ENCODE measurements around the gene ZDHHC14. TPM values are rescaled to one million over a fixed set of nuclear protein-coding genes. Genes with fewer than 3 reads are reported as not detected.

ZDHHC14 gene
- total and polyA plus RNA-seq, 2 of the 8 experiments (the other 6 are each of a cell fraction or from before 2014, with no cell fraction given): 2.9 to 5.3 TPM

DNA sequence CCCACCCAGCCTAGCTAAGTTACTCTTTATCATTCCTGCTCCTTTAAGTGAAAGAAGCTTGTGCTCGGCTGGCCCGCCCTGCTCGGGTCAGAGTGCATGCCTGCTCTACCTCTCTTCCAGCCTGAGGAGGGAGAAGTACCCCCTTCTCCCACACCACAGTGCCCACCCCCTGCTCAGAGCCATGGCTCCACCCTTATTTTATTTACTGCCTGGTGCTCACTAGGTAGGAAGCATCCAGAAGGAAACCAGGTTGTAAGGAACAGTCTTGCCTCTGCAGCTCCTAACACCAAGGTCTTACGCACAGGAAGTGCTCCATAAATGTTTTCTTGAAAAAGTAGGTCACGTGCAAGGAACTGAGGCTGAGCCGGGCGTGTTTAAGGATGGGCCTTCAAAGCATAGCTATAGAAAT lies 336.4 kb downstream of the ZDHHC14 start:
- no peaks in the 10 kb centered on the region for H4K20me1 ChIP-seq (replicated peaks in 1 of 2; ENCODE audit: control insufficient read depth in 1 of 2, insufficient read depth in 2 of 2, low read length in 2 of 2)
- no peak overlapping the region for H3K56ac ChIP-seq (replicated peaks; ENCODE audit: insufficient read length, low read depth, low read length)
- no peak overlapping the region for H3K4me3 ChIP-seq (ENCODE audit: extremely low read depth in 1 of 4, insufficient read depth in 2 of 4, low read depth in 3 of 4, low read length in 4 of 4)
- no peaks in the 10 kb centered on the region for H3K23me2 ChIP-seq (ENCODE audit: low read depth, low read length)
- no peak for FAIRE-seq
- H3K4me1 ChIP-seq (replicated peaks in 1 of 4; ENCODE audit: control insufficient read depth in 3 of 4, insufficient read depth in 4 of 4, low read length in 3 of 4): peaks cover 0 to 10% (median 0%) of the 10 kb centered on the region in 4 experiments; a peak in 4 of 7 replicates
- peaks cover 0 to 2% (median 0%) of the 10 kb centered on the region in 4 experiments; a peak in 2 of 7 replicates for H3K27me3 ChIP-seq (replicated peaks in 1 of 4; ENCODE audit: control insufficient read depth in 3 of 4, extremely low read depth in 1 of 4, insufficient read depth in 3 of 4, low read length in 3 of 4)
- DNase-seq (ENCODE audit: low read depth in 1 of 2, low spot score in 2 of 2): no peak
- no peak overlapping the region for H3K9ac ChIP-seq (replicated peaks in 1 of 4; ENCODE audit: extremely low read depth in 1 of 4, low read depth in 3 of 4, low read length in 3 of 4)
- H2AK5ac ChIP-seq (ENCODE audit: low read depth, low read length): no peak overlapping the region
- no peaks in the 10 kb centered on the region for H3K79me1 ChIP-seq (ENCODE audit: low read depth, low read length)
- H3K4ac ChIP-seq (replicated peaks; ENCODE audit: insufficient read length, low read depth, low read length): no peak overlapping the region
- H2BK15ac ChIP-seq (ENCODE audit: low read length): no peak overlapping the region
- H3K4me2 ChIP-seq (ENCODE audit: insufficient read depth in 1 of 2, low read depth in 2 of 2, low read length in 2 of 2): no peak overlapping the region
- TF ChIP-seq MAFK (IDR thresholded peaks at IDR 0.05; ENCODE audit: low read depth, low read length) (no peak), HDAC2 (IDR thresholded peaks at IDR 0.05; ENCODE audit: borderline replicate concordance in 1 of 2, low read depth in 2 of 2, low read length in 2 of 2) (no peak), KDM4A (IDR thresholded peaks at IDR 0.05; ENCODE audit: low read depth, low read length, severe bottlenecking) (no peak), POLR2A (IDR thresholded peaks at IDR 0.05; ENCODE audit: control extremely low read depth in 1 of 2, low read depth in 2 of 2, low read length in 2 of 2) (no peak)
- TF ChIP-seq, protein P1, sequence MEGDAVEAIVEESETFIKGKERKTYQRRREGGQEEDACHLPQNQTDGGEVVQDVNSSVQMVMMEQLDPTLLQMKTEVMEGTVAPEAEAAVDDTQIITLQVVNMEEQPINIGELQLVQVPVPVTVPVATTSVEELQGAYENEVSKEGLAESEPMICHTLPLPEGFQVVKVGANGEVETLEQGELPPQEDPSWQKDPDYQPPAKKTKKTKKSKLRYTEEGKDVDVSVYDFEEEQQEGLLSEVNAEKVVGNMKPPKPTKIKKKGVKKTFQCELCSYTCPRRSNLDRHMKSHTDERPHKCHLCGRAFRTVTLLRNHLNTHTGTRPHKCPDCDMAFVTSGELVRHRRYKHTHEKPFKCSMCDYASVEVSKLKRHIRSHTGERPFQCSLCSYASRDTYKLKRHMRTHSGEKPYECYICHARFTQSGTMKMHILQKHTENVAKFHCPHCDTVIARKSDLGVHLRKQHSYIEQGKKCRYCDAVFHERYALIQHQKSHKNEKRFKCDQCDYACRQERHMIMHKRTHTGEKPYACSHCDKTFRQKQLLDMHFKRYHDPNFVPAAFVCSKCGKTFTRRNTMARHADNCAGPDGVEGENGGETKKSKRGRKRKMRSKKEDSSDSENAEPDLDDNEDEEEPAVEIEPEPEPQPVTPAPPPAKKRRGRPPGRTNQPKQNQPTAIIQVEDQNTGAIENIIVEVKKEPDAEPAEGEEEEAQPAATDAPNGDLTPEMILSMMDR (IDR thresholded peaks at IDR 0.05; ENCODE audit: control extremely low read depth in 1 of 3, insufficient read depth in 1 of 3, low read depth in 1 of 3, low read length in 3 of 3): no peak
- TF ChIP-seq, protein P2, sequence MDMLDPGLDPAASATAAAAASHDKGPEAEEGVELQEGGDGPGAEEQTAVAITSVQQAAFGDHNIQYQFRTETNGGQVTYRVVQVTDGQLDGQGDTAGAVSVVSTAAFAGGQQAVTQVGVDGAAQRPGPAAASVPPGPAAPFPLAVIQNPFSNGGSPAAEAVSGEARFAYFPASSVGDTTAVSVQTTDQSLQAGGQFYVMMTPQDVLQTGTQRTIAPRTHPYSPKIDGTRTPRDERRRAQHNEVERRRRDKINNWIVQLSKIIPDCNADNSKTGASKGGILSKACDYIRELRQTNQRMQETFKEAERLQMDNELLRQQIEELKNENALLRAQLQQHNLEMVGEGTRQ (IDR thresholded peaks at IDR 0.05; ENCODE audit: low read length): no peak
- H3K36me3 ChIP-seq (ENCODE audit: control insufficient read depth in 2 of 4, insufficient read depth in 4 of 4, low read length in 3 of 4): no peaks in the 10 kb centered on the region
- no peak overlapping the region for H3K14ac ChIP-seq (ENCODE audit: insufficient read length)
- H2BK20ac ChIP-seq (ENCODE audit: low read length): no peak overlapping the region; the same call in 1 of the 2 replicates
- H3K18ac ChIP-seq (ENCODE audit: extremely low read depth, low read length): 0 out of 2 replicates have a peak overlapping the region, but pooled peaks have one; percentile 57
- H4K91ac ChIP-seq (replicated peaks; ENCODE audit: insufficient read length, low read length): no peak overlapping the region
- no peaks in the 10 kb centered on the region for H3K9me3 ChIP-seq (ENCODE audit: insufficient read depth in 2 of 2, low read depth in 1 of 2, low read length in 1 of 2)
- no peak overlapping the region for H2BK120ac ChIP-seq (replicated peaks; ENCODE audit: low read depth, low read length)
- no peak overlapping the region for H4K5ac ChIP-seq (ENCODE audit: insufficient read length, low read depth, low read length)
- no peaks in the 10 kb centered on the region for H3K79me2 ChIP-seq (ENCODE audit: control insufficient read depth in 1 of 2, insufficient read depth in 2 of 2, low read length in 2 of 2)
- H4K8ac ChIP-seq (ENCODE audit: extremely low read depth, insufficient read depth, low read length): no peak overlapping the region
- peak overlapping the region; percentile 63; the same call in 1 of the 2 replicates for H2AFZ ChIP-seq (ENCODE audit: low read length)
- ChIA-PET CTCF (ENCODE audit: partially characterized antibody) (interaction anchor here (0.6 to 5.0 kb wide), 6 partner anchors 39 to 1209 kb away, joined by 3 to 20 read pairs (median 4); no protein-coding TSS in a partner anchor), POLR2A (ENCODE audit: partially characterized antibody) (interaction anchor here (0.9 kb wide), 1 partner anchor 18 kb away, joined by 3 read pairs; no protein-coding TSS in a partner anchor)
- 85% methylated on average over 7 of the region's 7 CpGs; no CpG with 5 or more reads in 1 of the 2 experiments for WGBS, 2 experiments (ENCODE audit: extremely low coverage in 1 of 2, insufficient coverage in 1 of 2, insufficient read length in 1 of 2, insufficient replicate concordance in 2 of 2, low coverage in 1 of 2, low lambda C conversion rate in 2 of 2, missing lambda C conversion rate in 1 of 2)
- no peak overlapping the region for H3K27ac ChIP-seq (ENCODE audit: low read depth, low read length)
- H2BK5ac ChIP-seq (ENCODE audit: low read depth, low read length): no peak overlapping the region
- H3K23ac ChIP-seq (ENCODE audit: insufficient read length): no peak overlapping the region
- no peak overlapping the region; the same call in 1 of the 2 replicates for H2BK12ac ChIP-seq (ENCODE audit: low read depth, low read length)
